NK-92 treated with Interleukin-12 subunit alpha and Interleukin-12 subunit beta, amount 100 ng/mL, for 24 hours (cell line): Measurements from ENCODE around the gene TANGO6.
"Not testable (repeated sequence)": the region's sequence is repeated elsewhere in the genome, so short reads cannot be mapped to it uniquely, and the experiment has no call there.

ENCODE experiments used
- DNase-seq: peaks from one replicate; lab custom pipeline; 2025; lab: John Stamatoyannopoulos, UW

TANGO6 gene

DNA sequence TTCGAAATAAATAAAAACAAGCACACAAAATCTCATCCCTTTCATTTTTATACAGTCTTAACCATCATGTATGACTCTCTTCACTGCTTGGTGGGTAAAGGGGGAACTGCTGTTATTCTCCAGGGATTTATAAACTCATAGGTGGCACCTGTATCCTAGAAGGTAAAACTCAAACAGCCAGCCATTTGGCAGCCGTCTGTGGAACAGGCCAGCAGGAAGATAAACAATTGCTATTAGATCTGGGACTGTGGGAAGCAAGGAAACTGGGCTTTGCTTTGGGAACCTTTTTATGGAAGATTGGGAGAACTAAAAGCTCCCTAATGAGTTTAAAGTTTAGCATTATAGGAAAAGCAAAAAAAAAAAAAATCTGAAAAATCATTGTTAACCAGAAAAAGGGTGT, 126.0 kb downstream of the TANGO6 start:
- no peak for DNase-seq

DNA sequence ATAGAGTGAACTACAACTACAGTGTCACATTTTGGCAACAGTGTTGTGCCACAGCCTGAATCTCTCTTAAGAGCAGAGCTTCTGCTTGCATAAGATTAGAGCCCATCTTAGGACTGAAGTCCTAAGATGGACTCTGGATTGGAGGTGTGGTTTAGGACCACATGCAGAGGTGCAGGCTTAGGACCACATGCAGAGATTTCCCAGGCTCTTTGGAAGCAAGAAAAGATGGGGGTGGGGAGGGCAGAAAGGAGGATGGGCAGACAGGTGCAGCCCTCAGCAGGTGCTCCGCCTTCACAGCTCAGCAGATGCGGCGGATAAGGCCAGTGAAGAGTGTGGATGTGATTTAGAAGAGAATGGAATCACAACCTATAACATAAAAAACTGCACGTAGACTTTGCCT, 128.7 kb downstream of the TANGO6 start:
- DNase-seq, result no peak

DNA sequence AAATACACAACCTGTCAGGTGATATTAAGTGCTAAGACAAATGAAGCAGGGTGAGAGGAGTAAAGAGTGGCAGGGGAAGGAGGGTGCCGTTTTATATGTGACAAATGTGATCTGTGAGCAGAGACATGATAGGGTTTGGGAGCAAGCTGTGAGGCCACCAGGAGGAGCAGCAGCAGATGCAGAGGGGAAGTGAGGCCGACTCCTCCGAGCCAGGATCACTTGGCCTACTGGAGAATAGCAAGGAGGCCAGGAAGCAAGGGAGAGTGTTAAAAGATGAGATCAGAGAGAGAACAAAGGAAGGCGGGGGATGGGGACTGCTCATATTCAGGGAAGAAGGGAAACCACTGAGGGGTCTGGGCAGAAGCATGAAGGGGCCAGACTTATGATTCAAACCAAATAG, 129.4 kb downstream of the TANGO6 start:
- no peak for DNase-seq

DNA sequence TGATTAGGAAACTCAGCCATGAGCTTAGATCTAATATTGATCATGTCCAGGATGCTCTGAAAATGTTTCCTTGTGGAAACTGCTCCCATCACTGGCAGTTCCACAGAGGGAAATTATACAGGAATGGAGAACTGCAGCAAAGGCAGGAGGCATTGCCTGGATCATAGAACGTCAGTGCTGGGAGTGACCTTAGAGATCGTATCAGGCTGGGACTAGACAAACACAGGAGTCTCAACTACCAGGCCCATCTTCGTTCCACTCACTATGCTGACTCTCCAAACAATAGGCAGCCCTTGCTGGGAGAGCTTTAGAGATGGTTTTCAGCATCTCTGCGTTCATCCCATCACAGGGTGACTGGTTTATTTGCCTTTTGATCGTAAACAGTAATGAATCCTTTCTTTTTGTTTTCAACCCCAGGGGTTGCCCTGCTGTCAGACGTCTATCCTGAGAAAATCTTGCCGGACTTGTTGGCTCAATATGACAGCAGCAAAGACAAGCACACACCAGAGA, 130.3 kb downstream of the TANGO6 start:
- no peak for DNase-seq

DNA sequence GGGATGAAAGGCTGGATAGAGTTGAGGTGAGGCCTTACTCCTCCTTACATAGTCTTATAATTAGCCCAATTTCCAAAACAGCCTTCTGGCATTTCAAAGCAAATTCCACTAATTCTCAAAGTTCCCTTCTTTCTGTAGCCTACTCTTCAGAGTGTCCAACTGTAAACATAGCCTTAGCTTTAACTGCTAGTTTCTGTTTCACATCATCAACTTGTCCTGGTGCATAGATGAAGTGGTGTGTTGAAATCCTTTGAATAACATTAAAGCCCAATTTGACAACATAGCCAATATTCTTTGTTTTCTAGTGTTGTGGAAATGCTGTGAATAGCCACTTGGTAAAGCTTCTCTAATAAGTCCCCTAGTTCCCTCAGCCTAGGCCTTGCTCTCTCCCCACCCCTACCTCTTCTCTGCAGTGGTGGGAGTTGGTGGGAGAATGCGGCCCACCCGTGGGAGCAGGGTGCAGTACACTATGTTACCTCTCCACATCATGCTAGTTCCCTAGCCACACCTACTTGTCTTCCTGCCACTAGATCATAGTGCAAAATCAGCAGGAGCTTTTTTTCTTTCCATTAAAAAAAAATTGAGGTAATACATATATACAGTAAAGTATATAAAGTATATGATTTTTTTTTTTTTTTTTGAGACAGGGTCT, 135.1 kb downstream of the TANGO6 start:
- no peak for DNase-seq

DNA sequence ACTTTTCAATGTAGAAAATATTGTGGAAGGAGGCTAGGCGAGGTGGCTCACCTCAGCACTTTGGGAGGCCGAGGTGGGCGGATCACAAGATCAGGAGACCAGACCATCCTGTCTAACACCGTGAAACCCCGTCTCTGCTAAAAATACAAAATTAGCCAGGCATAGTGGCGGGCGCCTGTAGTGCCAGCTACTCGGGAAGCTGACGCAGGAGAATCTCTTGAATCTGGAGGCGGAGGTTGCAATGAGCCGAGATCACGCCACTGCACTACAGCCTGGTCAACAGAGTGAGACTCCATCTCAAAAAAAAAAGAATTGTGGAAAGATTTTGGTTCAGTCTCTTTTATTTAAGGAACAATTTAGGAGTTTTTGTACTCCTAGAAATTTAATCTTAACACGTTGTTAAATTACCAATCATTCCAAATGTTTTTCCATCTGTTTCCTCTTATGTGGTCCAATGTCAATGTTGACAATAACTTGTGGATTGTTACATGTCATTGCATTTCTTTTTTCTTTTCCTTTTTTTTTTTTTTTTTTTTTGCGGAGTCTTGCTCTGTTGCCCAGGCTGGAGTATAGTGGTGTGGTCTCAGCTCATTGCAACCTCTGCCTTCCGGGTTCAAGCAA, 137.5 kb downstream of the TANGO6 start:
- no peak for DNase-seq

DNA sequence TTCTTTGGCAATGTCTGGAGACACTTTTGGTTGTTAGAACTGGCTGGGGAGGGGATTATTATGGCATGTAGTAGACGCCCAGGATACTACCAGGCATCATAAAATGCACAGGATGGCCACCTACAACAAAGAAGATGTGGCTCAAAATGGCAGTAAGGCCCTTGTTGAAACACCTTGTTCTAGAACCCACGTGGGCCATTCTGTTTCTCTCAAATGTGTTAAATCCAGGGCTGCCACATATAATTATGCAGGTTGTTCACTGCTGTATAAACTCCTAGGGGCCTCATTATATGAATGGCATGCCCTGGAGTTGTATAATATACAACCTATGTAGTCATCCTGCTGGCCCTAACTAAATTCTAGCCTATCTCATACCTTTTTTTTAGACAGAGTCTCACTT, 138.6 kb downstream of the TANGO6 start:
- no peak for DNase-seq

DNA sequence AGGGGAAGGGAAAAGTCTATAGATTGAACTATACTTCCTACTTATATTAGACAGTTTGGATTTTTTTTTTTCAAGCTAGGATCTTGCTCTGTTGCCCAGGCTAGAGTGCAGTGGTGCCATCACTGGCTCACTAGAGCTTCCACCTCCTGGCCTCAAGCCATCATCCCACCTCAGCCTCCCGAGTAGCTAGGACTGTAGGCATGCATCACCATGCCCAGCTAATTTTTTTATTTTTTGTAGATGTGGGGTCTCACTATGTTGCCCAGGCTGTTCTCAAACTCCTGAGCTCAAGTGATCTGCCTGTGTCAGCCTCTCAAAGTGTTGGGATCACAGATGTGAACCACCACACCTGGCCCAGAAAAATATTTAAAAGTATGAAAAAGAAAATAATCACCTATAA, 141.1 kb downstream of the TANGO6 start:
- no peak for DNase-seq

DNA sequence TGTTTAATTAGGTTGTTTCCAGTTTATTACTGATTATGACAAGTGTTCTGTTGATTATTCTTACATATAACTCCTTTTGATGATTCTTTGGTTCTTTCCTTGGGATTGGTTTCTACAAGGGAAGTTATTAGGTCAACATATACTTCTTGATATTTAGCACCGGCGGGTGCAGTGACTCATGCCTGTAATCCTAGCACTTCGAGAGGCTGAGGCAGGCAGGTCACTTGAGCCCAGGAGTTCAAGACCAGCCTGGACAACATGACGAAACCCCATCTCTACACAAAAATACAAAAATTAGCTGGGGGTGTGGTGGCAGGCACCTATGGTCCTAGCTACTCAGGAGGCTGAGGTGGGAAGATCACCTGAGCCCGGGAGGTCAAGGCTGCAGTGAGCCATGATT, 141.9 kb downstream of the TANGO6 start:
- DNase-seq, result no peak

DNA sequence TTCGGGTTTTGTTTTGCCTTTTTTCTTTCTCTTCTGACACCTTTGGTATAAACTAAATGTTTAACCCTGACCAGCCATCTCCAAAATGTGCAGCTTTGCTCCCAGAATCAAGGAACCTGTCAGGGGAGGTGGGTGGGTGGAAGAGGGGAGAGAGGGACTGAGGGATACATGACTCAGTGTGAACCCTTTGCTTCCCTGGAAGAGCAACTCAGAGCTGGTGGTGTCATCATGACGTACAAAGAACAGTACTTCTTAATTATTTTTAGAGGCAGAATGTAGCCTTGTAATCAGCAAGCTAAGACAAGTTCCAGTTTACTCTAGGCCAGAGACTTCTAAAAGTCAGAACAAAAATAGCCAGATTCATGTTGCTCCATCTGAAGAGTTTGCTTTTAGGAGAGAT, 142.5 kb downstream of the TANGO6 start:
- DNase-seq, result no peak

DNA sequence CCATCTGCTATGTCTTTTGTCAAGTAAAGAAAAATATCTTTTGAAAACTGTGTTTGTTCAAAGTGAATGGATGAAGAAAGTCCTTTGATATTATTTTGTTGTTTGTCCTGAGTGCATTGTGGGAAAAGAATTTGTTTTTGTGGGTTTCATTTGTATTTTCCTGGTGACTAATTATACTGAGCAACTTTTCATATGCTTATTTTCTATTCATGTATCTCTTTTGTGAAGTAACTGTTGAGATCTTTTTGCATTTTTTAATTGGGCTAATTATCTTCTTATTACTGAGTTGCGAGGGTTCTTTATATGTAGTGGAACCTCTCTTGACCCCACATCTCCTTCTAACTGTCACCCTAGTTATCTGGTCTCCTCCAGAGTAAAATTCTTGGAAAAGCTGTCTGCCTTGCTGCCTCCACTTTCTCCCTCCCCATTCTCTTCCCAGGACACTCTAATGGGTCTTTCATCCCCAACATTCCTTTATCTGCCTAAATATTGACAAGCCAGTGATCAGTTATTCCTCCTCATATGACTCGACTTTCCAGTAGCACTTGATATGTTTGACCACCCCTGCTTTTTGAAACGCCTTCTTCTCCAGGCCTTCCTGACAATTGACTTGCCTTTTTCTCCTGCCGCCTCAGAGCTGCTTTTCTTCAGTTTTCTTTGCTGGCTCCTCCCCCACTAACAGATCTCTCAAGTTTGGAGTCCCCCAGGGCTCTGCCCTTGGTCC, 144.6 kb downstream of the TANGO6 start:
- DNase-seq, result no peak

DNA sequence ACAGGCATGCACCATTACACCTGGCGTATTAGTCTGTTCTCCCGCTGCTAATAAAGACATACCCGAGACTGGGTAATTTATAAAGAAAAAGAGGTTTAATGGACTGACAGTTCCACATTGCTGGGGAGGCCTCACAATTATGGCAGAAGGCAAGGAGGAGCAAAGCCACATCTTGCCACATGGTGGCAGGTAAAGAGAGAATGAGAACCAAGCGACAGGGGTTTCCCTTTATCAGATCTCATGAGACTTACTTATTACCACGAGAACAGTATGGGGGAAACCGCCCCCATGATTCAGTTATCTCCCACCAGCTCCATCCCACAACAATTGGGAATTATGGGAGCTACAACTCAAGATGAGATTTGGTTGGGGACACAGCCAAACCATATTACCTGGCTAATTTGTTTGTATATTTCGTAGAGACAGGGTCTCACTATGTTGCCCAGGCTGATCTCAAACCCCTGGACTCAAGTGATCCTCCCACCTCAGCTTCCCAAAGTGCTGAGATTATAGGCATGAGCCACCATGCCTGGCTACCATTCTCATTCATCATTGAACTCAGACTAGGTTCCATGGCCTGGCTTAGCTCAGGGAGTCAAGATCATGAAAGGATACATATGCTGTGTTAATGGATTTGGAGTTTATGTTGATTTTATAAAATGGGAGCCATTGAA, 147.0 kb downstream of the TANGO6 start:
- not testable (repeated sequence) for DNase-seq

DNA sequence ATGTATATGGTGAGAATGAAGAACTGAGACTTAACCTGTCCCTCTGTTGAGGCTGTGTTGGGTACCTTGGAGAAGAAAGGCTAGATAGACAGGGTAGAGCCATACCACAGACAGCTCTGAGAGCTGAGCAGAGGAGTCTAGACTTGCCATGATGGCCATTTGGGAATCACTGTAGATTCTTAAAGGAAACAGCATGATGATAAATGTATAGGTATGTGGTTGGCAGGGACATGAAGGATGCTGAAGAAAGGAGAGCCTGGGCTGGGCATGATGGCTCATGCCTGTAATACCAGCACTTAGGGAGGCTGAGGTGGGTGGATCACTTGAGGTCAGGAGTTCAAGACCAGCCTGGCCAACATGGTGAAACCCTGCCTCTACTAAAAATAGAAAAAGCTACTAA, 147.7 kb downstream of the TANGO6 start:
- no peak for DNase-seq

DNA sequence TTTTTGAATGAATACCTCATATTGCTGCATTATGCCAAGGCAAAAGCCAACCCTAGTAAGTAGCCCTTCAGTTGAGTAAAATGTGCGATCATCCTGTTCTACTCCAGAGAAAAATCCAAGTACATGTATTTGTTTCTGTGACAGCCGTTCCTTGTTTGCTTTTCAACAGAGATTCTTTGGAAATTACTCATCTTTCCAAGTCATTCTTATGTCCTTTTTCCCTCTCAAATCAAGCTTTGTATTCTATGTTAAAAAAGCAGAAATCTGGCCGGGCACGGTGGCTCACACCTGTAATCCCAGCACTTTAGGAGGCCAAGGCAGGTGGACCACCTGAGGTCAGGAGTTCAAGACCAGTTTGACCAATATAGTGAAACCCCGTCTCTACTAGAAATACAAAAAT, 149.2 kb downstream of the TANGO6 start:
- DNase-seq, result no peak

DNA sequence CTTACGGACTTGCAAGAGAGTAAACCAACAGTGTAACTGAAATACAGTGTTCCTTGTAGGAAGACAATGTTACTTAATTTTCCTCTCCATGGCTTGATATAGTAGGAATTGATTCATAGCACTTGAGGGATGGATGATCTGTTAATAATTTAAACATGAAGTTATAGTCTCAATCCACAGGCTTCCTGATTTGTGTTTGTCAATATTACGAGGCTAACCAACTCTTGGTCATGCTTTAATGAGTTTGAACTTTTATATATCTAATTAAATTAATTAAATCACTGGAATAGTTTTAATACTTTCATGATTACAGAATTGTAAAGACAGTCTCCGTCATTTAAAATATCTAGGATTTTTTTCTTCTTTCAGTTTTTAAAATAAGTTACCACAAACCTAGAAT, 150.1 kb downstream of the TANGO6 start:
- no peak for DNase-seq

DNA sequence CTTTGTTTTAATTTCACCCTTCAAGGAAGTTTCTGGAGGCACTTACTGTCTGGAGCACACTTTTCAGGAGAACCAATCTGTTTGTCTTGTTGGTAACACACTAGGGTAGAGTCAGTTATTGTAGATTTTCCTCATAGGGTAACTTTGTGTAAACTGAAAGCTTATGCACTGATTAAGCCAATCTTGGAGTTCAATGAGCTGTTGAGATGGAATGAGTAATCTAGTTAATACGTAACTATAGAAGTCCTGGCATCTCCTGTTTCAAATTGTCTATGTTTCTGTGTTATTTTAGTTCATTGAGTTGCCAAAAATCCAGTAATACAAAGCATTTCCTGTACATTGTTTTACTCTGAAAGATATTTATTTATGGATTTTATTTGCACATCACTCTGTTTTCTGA, 150.6 kb downstream of the TANGO6 start:
- no peak for DNase-seq

DNA sequence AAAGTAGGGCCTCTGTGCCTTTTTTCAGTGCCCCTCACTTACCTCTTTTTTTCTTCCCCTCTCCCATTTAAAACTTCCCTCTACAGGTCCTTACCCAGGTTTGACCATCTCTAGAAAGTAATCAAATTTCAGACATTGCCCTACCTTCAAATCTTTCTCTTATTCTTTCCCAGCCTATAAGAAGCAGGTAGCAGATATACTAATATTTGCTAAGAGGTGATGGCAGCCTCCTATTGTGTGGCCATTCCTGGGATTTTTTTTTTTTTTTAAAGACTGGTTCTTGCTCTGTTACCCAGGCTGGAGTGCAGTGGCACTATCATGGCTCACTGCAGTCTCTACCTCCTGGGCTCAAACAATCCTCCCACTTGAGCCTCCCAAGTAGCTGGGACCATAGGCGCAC, 151.0 kb downstream of the TANGO6 start:
- no peak for DNase-seq

DNA sequence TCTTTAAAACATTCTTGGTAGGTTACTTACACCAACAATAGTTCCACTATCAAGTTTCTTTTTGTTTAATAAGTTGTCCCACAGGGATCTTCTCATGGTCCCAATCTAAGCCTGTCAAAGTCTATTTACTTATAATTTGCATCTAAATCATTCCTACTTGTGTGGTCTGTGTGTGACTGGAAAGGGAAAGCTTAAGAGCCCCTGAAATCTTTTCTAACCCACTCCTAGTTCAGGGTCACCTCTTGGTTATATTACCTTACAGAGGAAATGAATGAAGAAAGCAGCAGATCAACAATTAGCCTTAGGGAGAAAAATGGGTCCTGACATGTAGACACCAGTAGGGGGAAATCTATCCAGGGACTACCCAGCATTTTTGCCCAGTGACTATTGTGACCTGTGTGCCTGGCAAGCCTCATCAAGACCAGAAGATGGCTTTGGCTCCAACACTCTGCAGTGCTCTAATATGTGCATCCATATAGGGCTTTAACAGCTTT, 151.7 kb downstream of the TANGO6 start:
- no peak for DNase-seq

DNA sequence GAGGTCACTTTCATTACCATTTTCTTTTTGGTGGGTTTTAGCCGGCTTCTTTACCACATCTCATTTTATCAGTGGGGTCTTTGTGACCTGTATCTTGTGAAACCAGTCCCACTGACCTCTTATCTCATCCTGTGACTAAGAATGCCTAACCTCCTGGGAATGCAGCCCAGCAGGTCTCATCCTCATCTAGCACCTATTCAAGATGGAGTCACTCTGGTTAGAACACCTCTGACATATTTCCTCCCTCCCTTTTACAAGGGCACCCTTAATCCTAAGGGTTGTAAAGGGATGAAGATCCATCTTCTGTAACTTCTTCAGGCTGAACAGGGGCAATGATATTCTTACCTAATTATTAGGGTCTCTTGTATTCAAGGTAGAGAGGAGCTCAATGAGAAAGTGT, 154.2 kb downstream of the TANGO6 start:
- DNase-seq, result no peak

DNA sequence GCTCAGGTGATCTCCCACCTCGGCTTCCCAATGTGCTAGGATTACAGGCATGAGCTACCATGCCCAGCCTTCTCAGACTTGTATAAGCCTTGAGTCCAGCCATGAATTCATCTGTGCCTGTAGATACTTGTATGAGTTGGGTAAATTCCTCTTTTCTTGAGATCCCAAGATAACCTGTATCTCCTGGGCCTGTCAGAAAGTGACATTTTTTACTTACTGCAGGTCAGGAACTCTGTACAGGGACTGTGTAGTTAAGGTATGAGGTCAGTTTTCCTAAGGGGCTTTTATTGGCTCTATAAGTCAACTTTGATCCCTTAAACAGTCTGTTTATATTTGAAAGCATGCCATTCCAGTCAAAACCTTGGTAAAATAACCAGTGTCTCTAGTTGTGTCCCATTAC, 155.8 kb downstream of the TANGO6 start:
- no peak for DNase-seq

DNA sequence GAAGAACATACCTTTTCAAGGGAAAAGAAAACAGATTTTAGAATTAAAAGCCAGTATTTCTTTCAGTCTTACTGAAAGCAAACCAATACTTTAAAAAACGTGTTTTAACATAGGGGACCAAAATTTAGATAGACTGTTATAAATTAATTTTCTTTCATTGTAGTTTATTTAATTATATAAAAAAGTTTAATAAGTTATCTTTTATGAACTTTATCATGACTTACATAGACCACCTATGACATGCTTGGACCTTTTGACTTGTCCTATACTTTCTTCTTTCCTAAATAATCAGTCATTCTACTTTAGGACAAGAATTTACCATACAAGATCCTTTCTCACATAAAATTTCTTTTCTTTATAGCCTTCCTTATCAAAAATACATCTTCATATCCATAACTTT, 160.2 kb downstream of the TANGO6 start:
- no peak for DNase-seq

DNA sequence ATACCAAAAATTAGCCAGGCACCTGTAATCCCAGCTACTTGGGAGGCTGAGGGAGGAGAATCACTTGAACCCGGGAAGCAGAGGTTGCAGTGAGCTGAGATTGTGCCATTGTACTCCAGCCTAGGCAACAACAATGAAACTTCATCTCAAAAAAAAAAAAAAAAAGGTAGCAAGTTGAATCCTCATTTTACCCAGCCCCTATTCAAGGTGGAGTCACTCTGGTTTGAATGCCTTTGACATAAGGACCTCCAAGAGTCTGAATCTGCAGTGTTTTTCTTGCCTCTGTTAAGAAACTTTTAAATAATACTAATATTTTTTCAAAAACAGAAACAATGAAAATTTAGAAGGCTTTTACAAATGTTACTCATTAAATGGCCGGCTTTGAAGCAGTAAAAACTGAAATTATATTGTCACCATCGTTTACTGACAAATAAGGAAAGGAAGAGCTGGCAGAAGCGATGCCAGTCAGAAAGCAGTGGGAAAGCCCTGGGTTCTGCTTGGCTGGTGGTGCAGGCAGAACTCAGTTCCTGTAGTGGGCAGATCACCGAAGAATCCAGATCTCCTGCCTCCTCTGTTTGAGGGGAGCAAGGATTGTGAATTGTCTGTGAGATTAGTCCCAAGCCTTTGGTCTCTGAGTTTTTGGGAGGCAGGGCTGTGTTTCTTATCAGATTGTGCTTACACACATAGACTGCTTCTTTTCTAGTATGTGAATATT, 162.5 kb downstream of the TANGO6 start:
- DNase-seq, result no peak
